GM23338 (cell line): ENCODE results near the gene SLC39A13. TPM values are rescaled to one million over a fixed set of nuclear protein-coding genes. Genes with fewer than 3 reads are reported as not detected.

ENCODE experiments used
- ATAC-seq: fragments of 200-7000 bp; cut with Tn5 transposase; 3 replicates; pipeline ENCODE4 v1.9.1; 2020
- DNase-seq: peaks from one replicate; pipeline ENCODE4 v3.0.0-alpha.2; 2015; ENCODE audit warnings: low spot score
- H2AFZ ChIP-seq: fragments of 200-600 bp; sonication (generic); 2 replicates; pipeline ENCODE4 v1.8.0; 2016; ENCODE audit warnings: antibody characterized with exemption, mild to moderate bottlenecking, moderate library complexity
- H3F3A ChIP-seq: fragments of 200-600 bp; sonication (generic); replicated peaks from 2 replicates; pipeline ENCODE4 v1.8.0; 2017; ENCODE audit warnings: antibody characterized with exemption, mixed run types, low read depth
- H3K27ac ChIP-seq: fragments of 200-600 bp; sonication (generic); 2 replicates; pipeline ENCODE4 v1.6.1; 2016; ENCODE audit warnings: low read depth
- H3K27me3 ChIP-seq: fragments of 200-600 bp; sonication (generic); 2 replicates; pipeline ENCODE4 v1.8.0; 2016; ENCODE audit warnings: mild to moderate bottlenecking, mixed run types, moderate library complexity; ENCODE audit not compliant: insufficient read depth
- H3K36me3 ChIP-seq: fragments of 200-600 bp; sonication (generic); 2 replicates; pipeline ENCODE4 v1.8.0; 2016; ENCODE audit warnings: mild to moderate bottlenecking; ENCODE audit not compliant: insufficient read depth
- H3K4me1 ChIP-seq: fragments of 200-600 bp; sonication (generic); 2 replicates; pipeline ENCODE4 v1.8.0; 2016; ENCODE audit warnings: mild to moderate bottlenecking, moderate library complexity; ENCODE audit not compliant: insufficient read depth
- H3K4me2 ChIP-seq: fragments of 200-600 bp; sonication (generic); 2 replicates; pipeline ENCODE4 v1.7.1; 2017; ENCODE audit warnings: mixed run types
- H3K4me3 ChIP-seq: fragments of 200-600 bp; sonication (generic); 2 replicates; pipeline ENCODE4 v1.6.1; 2016; ENCODE audit warnings: mixed run types
- H3K79me2 ChIP-seq: fragments of 200-600 bp; sonication (generic); replicated peaks from 2 replicates; pipeline ENCODE4 v1.8.0; 2017; ENCODE audit warnings: mild to moderate bottlenecking; ENCODE audit not compliant: insufficient read depth
- H3K9me2 ChIP-seq: fragments of 200-600 bp; sonication (generic); 2 replicates; pipeline ENCODE4 v1.8.0; 2017; ENCODE audit not compliant: insufficient read depth
- H4K20me1 ChIP-seq: fragments of 200-600 bp; sonication (generic); replicated peaks from 2 replicates; pipeline ENCODE4 v1.8.0; 2017; ENCODE audit warnings: mild to moderate bottlenecking; ENCODE audit not compliant: insufficient read depth
- H3K27ac Mint-ChIP-seq: 2 replicates; pipeline ENCODE4 v1.8.0; 2020; ENCODE audit warnings: inconsistent platforms, mild to moderate bottlenecking, moderate library complexity, mixed read lengths
- H3K27me3 Mint-ChIP-seq: 3 replicates; pipeline ENCODE4 v1.8.0; 2022; ENCODE audit warnings: low read depth, mild to moderate bottlenecking, moderate library complexity, mixed read lengths, inconsistent platforms; ENCODE audit not compliant: insufficient read depth, poor library complexity
- H3K36me3 Mint-ChIP-seq: 3 replicates; pipeline ENCODE4 v1.8.0; 2021; ENCODE audit warnings: low read depth, mild to moderate bottlenecking, inconsistent platforms, moderate library complexity, mixed read lengths
- H3K4me1 Mint-ChIP-seq: 3 replicates; pipeline ENCODE4 v1.8.0; 2020; ENCODE audit warnings: mild to moderate bottlenecking, inconsistent platforms, mixed read lengths
- H3K4me3 Mint-ChIP-seq: 3 replicates; pipeline ENCODE4 v1.8.0; 2021; ENCODE audit warnings: moderate library complexity, mild to moderate bottlenecking, inconsistent platforms, mixed read lengths
- H3K9me3 Mint-ChIP-seq: 3 replicates; pipeline ENCODE4 v1.8.0; 2020; ENCODE audit warnings: moderate library complexity, mild to moderate bottlenecking, inconsistent platforms, mixed read lengths
- ETS1 ChIP-seq: IDR thresholded peaks from 2 replicates; pipeline ENCODE4 v1.6.1; 2016; ENCODE audit warnings: antibody characterized with exemption
- EZH2phosphoT487 ChIP-seq: fragments of 200-600 bp; sonication (generic); IDR thresholded peaks from one replicate; pipeline ENCODE4 v1.8.1; 2018; ENCODE audit warnings: antibody characterized with exemption; ENCODE audit not compliant: unreplicated experiment
- NANOG ChIP-seq: IDR thresholded peaks from 2 replicates; pipeline ENCODE4 v1.6.1; 2016; ENCODE audit warnings: antibody characterized with exemption, borderline replicate concordance
- ZNF114 ChIP-seq: fragments of 250-450 bp; sonication (Bioruptor Pico); IDR thresholded peaks from 2 replicates; pipeline ENCODE4 v1.5.0; 2020; ENCODE audit warnings: mild to moderate bottlenecking, moderate library complexity
- ZNF462 ChIP-seq: fragments of 250-450 bp; sonication (Bioruptor Pico); IDR thresholded peaks from 2 replicates; pipeline ENCODE4 v1.5.0; 2020; ENCODE audit warnings: mild to moderate bottlenecking, moderate library complexity
- polyA plus RNA-seq: library from polyadenylated mRNA; unstranded; fragments of >200 nt; fragmentation: Nextera tagmentation; extraction: Ambion mirVana; gene quantifications from 2 replicates; pipeline ENCODE4 v1.2.1, GENCODE V29; 2016
- total RNA-seq: library from RNA; depleted of rRNA; stranded (reverse); fragments of >200 nt; shearing (Covaris generic); gene quantifications from 2 replicates; pipeline ENCODE4 v1.2.3, GENCODE V29; 2014
- TF ChIP-seq, protein P1 (sequence below): IDR thresholded peaks from one replicate; pipeline ENCODE4 v1.6.1; 2018; ENCODE audit warnings: antibody characterized with exemption; ENCODE audit not compliant: unreplicated experiment

Gene SLC39A13
- total and polyA plus RNA-seq, 2 experiments from 2014 or later, result 15.8 to 32.7 TPM

DNA sequence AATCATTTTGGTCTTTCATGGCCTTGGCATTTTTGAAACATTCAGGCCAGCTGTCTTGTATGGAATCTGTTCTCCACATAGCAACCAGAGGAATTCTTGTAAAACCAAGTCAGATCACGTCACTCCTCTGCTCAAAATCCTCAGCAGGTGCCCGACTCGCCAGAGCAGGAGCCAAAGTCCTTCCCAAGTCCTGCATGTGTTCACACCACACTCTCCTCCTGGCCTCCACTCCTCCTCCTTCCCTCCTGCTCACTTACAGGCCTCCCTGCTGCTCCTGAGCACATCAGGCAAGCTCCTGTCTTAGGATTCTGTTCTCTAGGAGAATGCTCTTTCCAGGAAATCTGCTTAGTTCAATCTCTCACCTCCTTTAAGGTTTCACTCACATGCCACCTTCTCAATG lies 24.8 kb downstream of the SLC39A13 start:
- no peak for TF ChIP-seq EZH2phosphoT487
- TF ChIP-seq NANOG, result no peak
- no peak for TF ChIP-seq ETS1
- no peak for TF ChIP-seq ZNF114 (CRISPR knock-in tag)
- TF ChIP-seq, protein P1, sequence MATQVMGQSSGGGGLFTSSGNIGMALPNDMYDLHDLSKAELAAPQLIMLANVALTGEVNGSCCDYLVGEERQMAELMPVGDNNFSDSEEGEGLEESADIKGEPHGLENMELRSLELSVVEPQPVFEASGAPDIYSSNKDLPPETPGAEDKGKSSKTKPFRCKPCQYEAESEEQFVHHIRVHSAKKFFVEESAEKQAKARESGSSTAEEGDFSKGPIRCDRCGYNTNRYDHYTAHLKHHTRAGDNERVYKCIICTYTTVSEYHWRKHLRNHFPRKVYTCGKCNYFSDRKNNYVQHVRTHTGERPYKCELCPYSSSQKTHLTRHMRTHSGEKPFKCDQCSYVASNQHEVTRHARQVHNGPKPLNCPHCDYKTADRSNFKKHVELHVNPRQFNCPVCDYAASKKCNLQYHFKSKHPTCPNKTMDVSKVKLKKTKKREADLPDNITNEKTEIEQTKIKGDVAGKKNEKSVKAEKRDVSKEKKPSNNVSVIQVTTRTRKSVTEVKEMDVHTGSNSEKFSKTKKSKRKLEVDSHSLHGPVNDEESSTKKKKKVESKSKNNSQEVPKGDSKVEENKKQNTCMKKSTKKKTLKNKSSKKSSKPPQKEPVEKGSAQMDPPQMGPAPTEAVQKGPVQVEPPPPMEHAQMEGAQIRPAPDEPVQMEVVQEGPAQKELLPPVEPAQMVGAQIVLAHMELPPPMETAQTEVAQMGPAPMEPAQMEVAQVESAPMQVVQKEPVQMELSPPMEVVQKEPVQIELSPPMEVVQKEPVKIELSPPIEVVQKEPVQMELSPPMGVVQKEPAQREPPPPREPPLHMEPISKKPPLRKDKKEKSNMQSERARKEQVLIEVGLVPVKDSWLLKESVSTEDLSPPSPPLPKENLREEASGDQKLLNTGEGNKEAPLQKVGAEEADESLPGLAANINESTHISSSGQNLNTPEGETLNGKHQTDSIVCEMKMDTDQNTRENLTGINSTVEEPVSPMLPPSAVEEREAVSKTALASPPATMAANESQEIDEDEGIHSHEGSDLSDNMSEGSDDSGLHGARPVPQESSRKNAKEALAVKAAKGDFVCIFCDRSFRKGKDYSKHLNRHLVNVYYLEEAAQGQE, result no peak
- no peak for TF ChIP-seq ZNF462 (CRISPR knock-in tag)
- no peaks in the 10 kb centered on the region for H3K4me1 ChIP-seq
- H4K20me1 ChIP-seq, result no peaks in the 10 kb centered on the region
- no peak overlapping the region for H3K4me2 ChIP-seq
- no peak overlapping the region for H2AFZ ChIP-seq
- H3K27me3 Mint-ChIP-seq, result peaks cover 2% of the 10 kb centered on the region
- no peaks in the 10 kb centered on the region for H3K36me3 Mint-ChIP-seq
- no peaks in the 10 kb centered on the region for H3K27me3 ChIP-seq
- no peaks in the 10 kb centered on the region for H3F3A ChIP-seq
- H3K27ac ChIP-seq, result no peak overlapping the region
- no peaks in the 10 kb centered on the region for H3K4me1 Mint-ChIP-seq
- H3K9me2 ChIP-seq, result no peaks in the 10 kb centered on the region
- H3K27ac Mint-ChIP-seq, result no peak overlapping the region
- H3K79me2 ChIP-seq, result no peaks in the 10 kb centered on the region
- no peak for ATAC-seq
- H3K36me3 ChIP-seq, result no peaks in the 10 kb centered on the region
- no peak overlapping the region for H3K4me3 ChIP-seq
- no peak overlapping the region for H3K4me3 Mint-ChIP-seq
- no peaks in the 10 kb centered on the region; the same call in 2 of the 3 replicates for H3K9me3 Mint-ChIP-seq
- DNase-seq, result no peak
